Stimulated activated CD8-positive, alpha-beta memory T cell treated with anti-CD3 and anti-CD28 coated beads, Interleukin-4, amount 100 ng/mL, for 24 hours (primary cell): ENCODE data around the gene IPO11.
"Not testable (repeated sequence)": the region's sequence is repeated elsewhere in the genome, so short reads cannot be mapped to it uniquely, and the experiment has no call there.

ENCODE experiments used
- DNase-seq: peaks from one replicate; pipeline ENCODE4 v3.0.0-alpha.2; 2020; ENCODE audit warnings: low read depth

The IPO11 gene

GRCh38 chr5:62645223-62645622 is 232.7 kb downstream of the IPO11 start:
- no peak for DNase-seq

GRCh38 chr5:62647241-62647640 is 234.7 kb downstream of the IPO11 start:
- no peak for DNase-seq

- no peak for DNase-seq
Observed at GRCh38 chr5:62649025-62649424, 236.5 kb downstream of the IPO11 start.

- DNase-seq, result no peak
Observed at GRCh38 chr5:62649476-62650113, 237.0 kb downstream of the IPO11 start.

- DNase-seq, result no peak
Observed at GRCh38 chr5:62650197-62650596, 237.6 kb downstream of the IPO11 start.

GRCh38 chr5:62652225-62652624 is 239.7 kb downstream of the IPO11 start:
- DNase-seq, result no peak

GRCh38 chr5:62653001-62653863 is 240.7 kb downstream of the IPO11 start:
- no peak for DNase-seq

- DNase-seq, result no peak
Observed at GRCh38 chr5:62653864-62654575, 241.5 kb downstream of the IPO11 start.

- DNase-seq, result not testable (repeated sequence)
Observed at GRCh38 chr5:62657772-62658171, 245.2 kb downstream of the IPO11 start.

GRCh38 chr5:62661126-62661525 is 248.6 kb downstream of the IPO11 start:
- no peak for DNase-seq

- DNase-seq, result no peak
Observed at GRCh38 chr5:62662521-62662920, 250.0 kb downstream of the IPO11 start.

GRCh38 chr5:62671479-62671878 is 258.9 kb downstream of the IPO11 start:
- no peak for DNase-seq

GRCh38 chr5:62676596-62676995 is 264.0 kb downstream of the IPO11 start:
- not testable (repeated sequence) for DNase-seq
